Measurements from ENCODE around the gene KLF13.

KLF13 gene

DNA sequence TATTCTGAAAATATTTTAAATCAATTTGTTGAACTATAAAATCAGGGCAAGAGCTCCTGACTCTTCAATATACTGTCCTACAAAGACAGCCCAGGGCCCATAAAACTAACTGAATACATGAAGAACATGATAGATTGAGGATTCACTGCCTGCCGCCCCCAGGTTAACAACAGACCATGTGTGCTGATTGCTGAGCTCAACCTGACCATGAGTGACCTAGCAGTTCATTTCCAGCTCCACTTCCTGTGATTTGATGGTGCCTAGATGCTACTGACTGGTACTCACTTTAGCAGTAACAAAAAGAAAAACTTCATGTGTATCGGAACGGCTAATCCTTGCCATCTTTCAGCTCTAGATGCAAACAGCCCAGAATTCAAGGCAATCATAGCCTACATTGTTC, 9.6 kb upstream of the KLF13 start:
- DNase-seq (ENCODE audit: low read depth): no peak

GRCh38 chr15:31317421-31318327, 9.0 kb upstream of the KLF13 start:
- no peak for DNase-seq (ENCODE audit: low read depth)

GRCh38 chr15:31318429-31318828, 8.2 kb upstream of the KLF13 start:
- DNase-seq (ENCODE audit: low read depth): no peak

DNA sequence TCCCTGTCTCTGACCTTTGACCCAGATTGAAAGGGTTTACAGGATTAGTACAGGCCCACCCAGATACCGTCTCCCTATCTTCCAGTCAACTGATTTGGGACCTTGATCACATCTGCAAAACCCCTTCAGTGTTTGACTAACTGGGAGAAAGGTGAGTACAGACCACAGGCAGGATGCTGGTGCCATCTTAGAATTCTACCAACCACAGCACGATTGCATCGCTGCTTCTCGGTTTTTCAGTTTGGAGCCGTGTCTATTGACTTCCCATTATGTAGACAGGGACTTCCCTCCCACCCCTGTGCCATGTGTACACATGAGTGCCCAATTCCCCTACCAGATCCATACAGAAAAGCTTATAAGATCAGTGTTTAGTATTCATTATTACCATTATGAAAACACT, 6.6 kb upstream of the KLF13 start:
- DNase-seq (ENCODE audit: low read depth): no peak

DNA sequence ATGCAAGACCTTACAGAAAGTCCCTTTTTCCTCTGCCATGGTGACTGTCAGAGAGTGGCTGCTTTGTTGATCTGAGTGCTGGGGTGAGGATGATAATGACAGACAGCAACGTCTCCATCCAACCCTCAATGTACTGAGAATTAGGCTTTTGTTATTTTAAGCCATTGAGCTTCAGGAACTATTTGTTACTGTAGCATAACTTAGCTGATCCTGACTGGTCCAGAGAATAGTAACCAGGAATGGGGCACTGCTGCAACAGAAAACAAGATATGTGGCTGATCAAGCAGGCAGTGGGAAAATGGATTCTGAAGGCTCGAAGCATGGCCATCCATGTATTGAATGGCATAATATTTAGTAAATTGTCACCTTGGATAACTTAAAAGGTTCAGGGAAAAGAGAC, 5.2 kb upstream of the KLF13 start:
- DNase-seq (ENCODE audit: low read depth): no peak

- no peak for DNase-seq (ENCODE audit: low read depth)
Observed at GRCh38 chr15:31322504-31322903, 4.1 kb upstream of the KLF13 start.

DNA sequence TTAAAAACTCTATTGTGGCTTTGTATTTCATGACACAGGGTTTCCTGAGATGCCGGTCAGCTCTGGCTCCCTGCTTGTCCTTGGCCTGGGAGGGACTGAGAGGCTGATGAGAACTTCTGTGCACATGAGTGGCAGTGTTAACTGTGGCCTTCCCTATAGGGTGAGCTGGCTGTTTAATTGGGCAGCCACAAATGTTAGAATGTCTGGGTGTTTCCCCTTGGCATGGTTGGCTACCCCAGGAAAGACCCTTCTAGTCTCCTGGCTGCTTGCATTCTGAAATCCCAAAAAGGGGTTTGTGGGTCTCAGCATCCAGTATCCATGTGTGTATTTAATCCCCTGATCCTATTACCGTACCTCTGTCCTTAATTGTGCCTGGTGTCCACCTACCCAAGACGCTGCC, 3.0 kb upstream of the KLF13 start:
- no peak for DNase-seq (ENCODE audit: low read depth)

DNA sequence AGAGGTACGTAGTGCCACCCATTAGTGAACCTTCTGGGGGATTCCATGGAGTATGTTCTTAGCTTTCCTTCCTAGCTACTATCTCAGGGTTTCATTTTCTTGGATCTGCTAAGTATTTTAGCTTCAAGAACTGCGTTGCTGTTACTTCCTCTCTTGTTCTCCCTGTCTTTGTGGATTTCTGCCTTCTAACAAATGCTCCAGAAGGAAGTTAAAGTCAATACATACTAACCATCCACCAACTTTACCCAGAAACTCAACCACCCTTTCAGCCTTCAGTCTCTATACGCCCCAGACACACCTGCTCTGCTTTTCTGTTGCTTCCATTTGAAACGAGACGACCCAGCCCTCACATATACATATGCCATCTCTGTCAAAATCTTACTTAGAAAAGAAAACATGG, 2.4 kb upstream of the KLF13 start:
- DNase-seq (ENCODE audit: low read depth): no peak

GRCh38 chr15:31324806-31325594, 1.6 kb upstream of the KLF13 start:
- no peak for DNase-seq (ENCODE audit: low read depth)

DNA sequence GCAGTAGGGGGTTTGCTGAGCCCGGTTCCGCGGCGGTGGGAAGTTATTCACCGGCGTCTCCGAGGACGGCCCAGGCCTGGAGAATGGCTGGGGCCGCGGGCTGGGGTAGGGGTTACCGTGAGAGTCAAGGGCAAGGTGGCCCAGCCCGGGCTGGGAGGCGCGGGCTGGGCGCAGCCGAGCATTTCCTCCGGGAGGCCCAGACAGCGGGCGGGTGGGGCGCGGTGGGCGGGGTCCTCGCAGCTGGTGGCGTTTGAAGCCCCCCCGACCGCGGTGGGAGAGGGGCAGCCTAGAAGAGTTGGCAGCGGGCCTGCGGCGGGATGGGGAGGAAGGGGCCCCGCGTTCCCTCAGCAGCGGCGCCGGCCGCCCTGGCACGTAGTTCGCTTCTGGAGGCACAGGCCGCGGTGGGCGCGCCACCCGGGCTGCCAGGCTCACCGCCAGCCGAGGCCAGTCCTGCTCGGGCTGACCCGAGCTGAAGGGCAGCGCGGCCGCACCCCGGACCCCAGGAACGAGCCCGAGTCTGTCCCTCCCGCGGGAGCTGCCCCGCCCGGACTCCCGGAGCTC, 960 bp upstream of the KLF13 start:
- DNase-seq (ENCODE audit: low read depth): no peak

DNA sequence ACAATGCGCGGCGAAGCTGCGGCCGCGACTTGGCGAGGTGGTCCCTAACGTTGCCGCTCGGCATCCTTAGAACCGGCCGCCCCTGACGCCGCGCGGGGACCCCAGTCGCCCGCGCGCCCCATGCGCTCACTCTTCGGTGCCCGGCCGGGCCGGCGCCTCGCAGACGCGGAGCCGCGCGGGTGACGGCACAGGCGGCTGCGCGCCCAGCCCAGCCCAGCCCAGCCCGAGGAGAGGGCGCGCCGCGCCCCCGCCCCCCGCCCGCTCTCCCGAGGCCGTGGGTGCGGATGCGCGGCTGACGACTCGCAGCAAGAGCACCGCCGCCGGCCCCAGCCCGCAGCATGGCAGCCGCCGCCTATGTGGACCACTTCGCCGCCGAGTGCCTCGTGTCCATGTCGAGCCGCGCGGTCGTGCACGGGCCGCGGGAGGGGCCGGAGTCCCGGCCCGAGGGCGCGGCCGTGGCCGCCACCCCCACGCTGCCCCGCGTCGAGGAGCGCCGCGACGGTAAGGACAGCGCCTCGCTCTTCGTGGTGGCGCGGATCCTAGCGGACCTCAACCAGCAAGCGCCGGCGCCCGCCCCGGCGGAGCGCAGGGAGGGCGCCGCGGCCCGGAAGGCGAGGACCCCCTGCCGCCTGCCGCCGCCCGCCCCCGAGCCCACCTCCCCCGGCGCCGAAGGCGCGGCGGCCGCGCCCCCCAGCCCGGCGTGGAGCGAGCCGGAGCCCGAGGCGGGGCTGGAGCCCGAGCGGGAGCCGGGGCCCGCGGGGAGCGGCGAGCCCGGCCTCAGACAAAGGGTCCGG, 437 bp downstream of the KLF13 start:
- no peak for DNase-seq (ENCODE audit: low read depth)

- DNase-seq (ENCODE audit: low read depth): no peak
Observed at GRCh38 chr15:31327669-31328427, 1.2 kb downstream of the KLF13 start.

DNA sequence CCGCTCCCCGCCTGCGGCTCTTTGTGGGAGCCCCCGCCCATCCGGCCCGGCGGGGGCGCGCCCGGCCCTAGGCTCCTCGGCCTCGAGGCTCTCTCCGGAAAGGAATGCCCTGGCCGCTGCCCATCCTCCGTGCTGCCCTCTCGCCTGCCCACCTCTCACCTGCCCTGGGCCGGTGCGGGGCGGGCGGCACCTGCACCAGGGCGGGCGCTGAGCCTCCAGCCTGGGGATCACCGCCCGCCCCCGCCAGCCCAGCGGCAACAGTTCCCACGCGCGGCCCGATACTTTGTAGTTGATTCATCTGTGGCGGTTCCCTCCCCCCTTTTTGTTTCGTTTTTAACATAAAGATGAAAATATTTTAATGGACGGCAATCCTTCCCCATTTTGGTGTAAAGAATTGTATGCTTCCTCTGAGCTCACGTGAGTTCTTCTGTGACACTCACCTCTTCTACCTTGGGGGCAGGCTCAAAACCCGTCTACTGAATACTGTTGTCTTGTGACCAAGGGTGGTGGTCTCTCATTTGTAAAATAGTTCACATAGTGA, 1.9 kb downstream of the KLF13 start:
- DNase-seq (ENCODE audit: low read depth): no peak

DNA sequence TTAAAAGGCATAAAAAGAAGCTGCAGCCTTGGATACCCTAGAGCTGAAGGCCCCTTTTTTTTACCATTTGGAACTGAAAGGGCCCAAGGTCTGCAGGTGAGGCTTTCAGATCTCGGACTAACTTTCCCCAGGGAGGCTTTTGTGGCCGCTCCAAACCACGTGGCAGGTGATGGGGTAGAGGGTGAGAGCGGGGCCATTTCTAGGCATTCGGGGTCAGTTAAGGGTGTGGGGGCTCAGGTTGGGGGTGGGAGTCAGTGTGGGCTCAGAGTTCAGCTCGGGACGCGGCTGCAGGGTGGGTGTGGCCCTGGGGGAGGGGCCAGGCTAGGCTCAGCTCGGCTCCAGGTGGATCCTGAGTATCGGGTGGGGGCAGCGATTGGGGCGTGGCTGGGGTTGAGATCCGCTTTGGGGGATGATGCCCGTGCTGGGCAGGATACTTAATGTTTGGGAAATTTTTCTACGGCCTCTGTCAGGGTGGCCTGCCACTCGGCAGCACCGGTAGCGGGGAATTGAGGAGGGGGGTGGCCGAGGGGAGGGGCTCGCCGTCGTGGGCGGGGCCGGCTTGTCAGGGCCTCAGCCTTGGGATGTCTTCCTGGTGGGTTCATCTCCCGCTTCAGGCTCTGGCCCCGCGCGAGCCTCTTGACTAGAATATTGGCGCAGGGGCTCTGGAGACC, 2.5 kb downstream of the KLF13 start:
- DNase-seq (ENCODE audit: low read depth): no peak

DNA sequence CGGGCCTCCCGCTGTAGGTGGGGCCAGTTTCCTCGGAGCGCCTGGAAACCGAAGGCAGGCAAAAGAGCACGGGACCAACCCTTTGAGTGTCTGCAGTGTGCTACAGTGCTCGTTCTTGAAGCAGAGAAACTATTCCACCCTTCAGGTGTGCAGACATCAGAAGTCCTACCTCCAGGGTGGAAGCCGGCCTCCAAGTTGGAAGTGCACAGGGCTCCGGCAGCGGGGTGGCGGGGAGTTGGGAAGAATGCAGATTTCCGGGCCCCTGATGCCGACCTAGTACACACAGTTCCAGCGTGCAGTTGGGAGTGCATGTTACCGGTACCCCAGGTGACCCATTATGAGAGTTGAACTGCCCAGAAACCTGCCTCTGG, 3.0 kb downstream of the KLF13 start:
- DNase-seq (ENCODE audit: low read depth): no peak

GRCh38 chr15:31330111-31330785, 3.6 kb downstream of the KLF13 start:
- DNase-seq (ENCODE audit: low read depth): no peak

GRCh38 chr15:31330836-31331235, 4.2 kb downstream of the KLF13 start:
- no peak for DNase-seq (ENCODE audit: low read depth)

DNA sequence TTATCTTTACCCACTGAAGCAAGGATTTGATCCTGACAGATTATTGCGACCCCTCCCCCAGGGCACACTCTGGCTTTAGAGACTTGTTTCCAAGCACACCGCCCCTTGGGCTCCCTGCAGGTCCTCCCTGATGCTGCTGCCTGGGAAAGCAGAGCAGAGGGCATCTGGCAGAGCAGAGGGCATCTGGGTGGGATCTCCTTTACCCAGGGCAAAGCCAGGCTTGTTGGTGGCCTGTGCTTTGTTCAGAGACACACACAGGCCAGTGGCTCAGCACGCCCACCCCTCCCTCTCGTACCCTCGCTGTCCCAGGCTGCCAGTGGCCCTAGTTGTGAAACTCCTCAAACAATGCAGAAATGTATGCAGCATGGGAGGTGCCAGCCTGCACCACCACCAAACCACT, 4.8 kb downstream of the KLF13 start:
- DNase-seq (ENCODE audit: low read depth): no peak

GRCh38 chr15:31332020-31332680, 5.5 kb downstream of the KLF13 start:
- no peak for DNase-seq (ENCODE audit: low read depth)

DNA sequence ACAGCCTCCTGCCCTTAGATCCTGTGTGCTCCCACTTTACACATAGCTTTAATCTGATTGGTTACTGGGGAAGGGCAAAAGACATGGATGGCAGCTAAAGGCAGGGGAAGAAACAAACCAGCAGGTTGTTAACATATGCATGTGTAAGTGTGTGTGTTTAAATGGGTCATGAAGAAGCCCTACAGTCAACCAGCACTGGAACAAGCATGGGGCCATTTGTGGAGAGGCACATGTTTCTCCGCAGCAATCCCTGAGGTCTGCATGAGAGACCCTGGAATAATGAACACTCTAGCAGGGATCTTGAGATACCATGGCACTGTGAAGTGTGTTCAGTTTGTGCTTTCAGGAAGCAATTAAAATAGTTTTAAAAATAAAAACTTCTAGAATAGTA, 6.0 kb downstream of the KLF13 start:
- DNase-seq (ENCODE audit: low read depth): no peak

All from fibroblast of the conjunctiva (primary cell).